Posterior cingulate gyrus (tissue), 11 donors: Measurements from ENCODE around the gene GRID2IP.
"Not testable (repeated sequence)": the region's sequence is repeated elsewhere in the genome, so short reads cannot be mapped to it uniquely, and the experiment has no call there.

Source experiments
- DNase-seq, 10 donors: peaks; one replicate each; pipeline versions ENCODE4 v3.0.0 to v3.0.0-alpha.2; 2020 to 2021; ENCODE audit warnings: mixed read lengths in 3 of 10
- intact Hi-C: fragments of 100-400 bp; cut with DNase I; formaldehyde crosslinking; loops from one replicate; pipeline ENCODE4 v1.15.1; 2023

GRID2IP gene

GRCh38 chr7:6551016-6551511, at the start of gene GRID2IP:
TSS of gene GRID2IP (minus strand) at chr7:6551461. CDS start at chr7:6551436, 25 bp downstream.
- intact Hi-C loops: no loop called here
- no peak for DNase-seq

- intact Hi-C loops: no loop called here
- no peak for DNase-seq
Measured at GRCh38 chr7:6600093-6600492, 48.8 kb upstream of the GRID2IP start.

- intact Hi-C loops: loop anchor here (10.0 kb wide), 1 partner anchor 736 kb away; no protein-coding TSS in a partner anchor
- DNase-seq: peak in 1 of 10 donors; percentile 28
Measured at GRCh38 chr7:6590645-6591110, 39.4 kb upstream of the GRID2IP start.

- peak; percentile 52 to 96 (median 61) for DNase-seq
- intact Hi-C loops: loop anchor here (10.0 kb wide), 1 partner anchor 735 kb away; no protein-coding TSS in a partner anchor
Measured at GRCh38 chr7:6589829-6590644, 38.8 kb upstream of the GRID2IP start, which contains the start of gene INTS15. TSS of gene INTS15 (plus strand) at chr7:6590021. CDS start at chr7:6590284, 263 bp downstream.

GRCh38 chr7:6589151-6589828, 38.0 kb upstream of the GRID2IP start:
- intact Hi-C loops: no loop called here
- peak in 2 of 10 donors; percentile 20 to 62 for DNase-seq

GRCh38 chr7:6588566-6588965, 37.3 kb upstream of the GRID2IP start:
- intact Hi-C loops: no loop called here
- peak in 1 of 10 donors; percentile 55 for DNase-seq

- intact Hi-C loops: not testable (repeated sequence)
Measured at GRCh38 chr7:6585746-6586432, 34.6 kb upstream of the GRID2IP start.

GRCh38 chr7:6579446-6579845, 28.2 kb upstream of the GRID2IP start:
- DNase-seq: peak in 1 of 10 donors; percentile 76
- intact Hi-C loops: no loop called here

More at GRCh38 chr7:6585746-6586432, 34.6 kb upstream of the GRID2IP start:
- DNase-seq: not testable (repeated sequence)

- intact Hi-C loops: no loop called here
- peak in 1 of 10 donors; percentile 71 for DNase-seq
Measured at GRCh38 chr7:6578114-6579084, 27.1 kb upstream of the GRID2IP start.

- intact Hi-C loops: no loop called here
- DNase-seq: peak; percentile 78 to 98 (median 88)
Measured at GRCh38 chr7:6577369-6578113, 26.3 kb upstream of the GRID2IP start, which contains the start of gene ZDHHC4. TSS of gene ZDHHC4 (plus strand) at chr7:6577454. CDS start at chr7:6580562, 3,108 bp downstream.

- intact Hi-C loops: not testable (repeated sequence)
- DNase-seq: peak in 1 of 10 donors; percentile 31
Measured at GRCh38 chr7:6576867-6577368, 25.7 kb upstream of the GRID2IP start.

- DNase-seq: peak in 1 of 10 donors; percentile 58
- intact Hi-C loops: no loop called here
Measured at GRCh38 chr7:6576024-6576866, 25.0 kb upstream of the GRID2IP start.

- peak in 1 of 10 donors; percentile 27 for DNase-seq
- intact Hi-C loops: no loop called here
Measured at GRCh38 chr7:6575281-6576023, 24.2 kb upstream of the GRID2IP start.

- DNase-seq: no peak
- intact Hi-C loops: no loop called here
Measured at GRCh38 chr7:6571160-6571779, 20.0 kb upstream of the GRID2IP start.

- peak in 1 of 10 donors; percentile 6 for DNase-seq
- intact Hi-C loops: no loop called here
Measured at GRCh38 chr7:6567886-6568285, 16.6 kb upstream of the GRID2IP start.

GRCh38 chr7:6565655-6566054, 14.4 kb upstream of the GRID2IP start:
- DNase-seq: peak in 1 of 10 donors; percentile 13
- intact Hi-C loops: no loop called here
